ENCODE results near the gene RAB36.

RAB36 gene

GRCh38 chr22:23153994-23154393 is 8.7 kb downstream of the RAB36 start:
- Histone ChIP-seq H3K27ac (ENCODE audit: low read depth, low read length) (no peak overlapping the region), H3K79me2 (ENCODE audit: control insufficient read depth, low read length) (no peaks in the 10 kb centered on the region), H3K36me3 (ENCODE audit: control insufficient read depth, low read length) (no peaks in the 10 kb centered on the region), H3K4me2 (ENCODE audit: low read length) (no peak overlapping the region), H3K9me3 (ENCODE audit: control insufficient read depth, insufficient read depth, low read length) (no peaks in the 10 kb centered on the region), H4K20me1 (ENCODE audit: control insufficient read depth, insufficient read depth, low read depth, low read length) (no peaks in the 10 kb centered on the region), H3K27me3 (ENCODE audit: control insufficient read depth, low read length) (no peaks in the 10 kb centered on the region), H3K9me2 (replicated peaks; ENCODE audit: control insufficient read depth, low read length) (no peaks in the 10 kb centered on the region), H3K4me1 (ENCODE audit: control insufficient read depth, low read length) (peaks cover 17% of the 10 kb centered on the region), H3K4me3 (ENCODE audit: low read length) (no peak overlapping the region), H3F3A (ENCODE audit: control insufficient read depth, insufficient read depth) (no peaks in the 10 kb centered on the region)
- TF ChIP-seq EZH2phosphoT487 (IDR thresholded peaks at IDR 0.05; ENCODE audit: borderline replicate concordance, low read length) (no peak), CTCF (IDR thresholded peaks at IDR 0.05; ENCODE audit: low read depth, low read length, poor library complexity, severe bottlenecking) (no peak)

- no peaks in the 10 kb centered on the region for H3K36me3 ChIP-seq (ENCODE audit: control insufficient read depth, low read length)
- H3K9me2 ChIP-seq (replicated peaks; ENCODE audit: control insufficient read depth, low read length) = no peaks in the 10 kb centered on the region
- no peaks in the 10 kb centered on the region for H3F3A ChIP-seq (ENCODE audit: control insufficient read depth, insufficient read depth)
- peaks cover 17% of the 10 kb centered on the region for H3K4me1 ChIP-seq (ENCODE audit: control insufficient read depth, low read length)
- H3K4me3 ChIP-seq (ENCODE audit: low read length) = no peak overlapping the region
- no peaks in the 10 kb centered on the region for H3K79me2 ChIP-seq (ENCODE audit: control insufficient read depth, low read length)
- no peaks in the 10 kb centered on the region for H4K20me1 ChIP-seq (ENCODE audit: control insufficient read depth, insufficient read depth, low read depth, low read length)
- H3K9me3 ChIP-seq (ENCODE audit: control insufficient read depth, insufficient read depth, low read length) = no peaks in the 10 kb centered on the region
- no peak overlapping the region for H3K4me2 ChIP-seq (ENCODE audit: low read length)
- TF ChIP-seq EZH2phosphoT487 (IDR thresholded peaks at IDR 0.05; ENCODE audit: borderline replicate concordance, low read length) = no peak
- TF ChIP-seq CTCF (IDR thresholded peaks at IDR 0.05; ENCODE audit: low read depth, low read length, poor library complexity, severe bottlenecking) = no peak
- no peaks in the 10 kb centered on the region for H3K27me3 ChIP-seq (ENCODE audit: control insufficient read depth, low read length)
- no peak overlapping the region for H3K27ac ChIP-seq (ENCODE audit: low read depth, low read length)
Observed at GRCh38 chr22:23154461-23154860, 9.2 kb downstream of the RAB36 start.

GRCh38 chr22:23155143-23155542 is 9.9 kb downstream of the RAB36 start:
- no peaks in the 10 kb centered on the region for H3K79me2 ChIP-seq (ENCODE audit: control insufficient read depth, low read length)
- peaks cover 17% of the 10 kb centered on the region for H3K4me1 ChIP-seq (ENCODE audit: control insufficient read depth, low read length)
- no peak overlapping the region for H3K4me2 ChIP-seq (ENCODE audit: low read length)

More at GRCh38 chr22:23155143-23155542, 9.9 kb downstream of the RAB36 start:
- Histone ChIP-seq H3K27me3 (ENCODE audit: control insufficient read depth, low read length) (no peaks in the 10 kb centered on the region), H3K9me3 (ENCODE audit: control insufficient read depth, insufficient read depth, low read length) (no peaks in the 10 kb centered on the region), H3K9me2 (replicated peaks; ENCODE audit: control insufficient read depth, low read length) (no peaks in the 10 kb centered on the region), H3F3A (ENCODE audit: control insufficient read depth, insufficient read depth) (no peaks in the 10 kb centered on the region), H3K4me3 (ENCODE audit: low read length) (no peak overlapping the region), H4K20me1 (ENCODE audit: control insufficient read depth, insufficient read depth, low read depth, low read length) (no peaks in the 10 kb centered on the region), H3K27ac (ENCODE audit: low read depth, low read length) (no peak overlapping the region), H3K36me3 (ENCODE audit: control insufficient read depth, low read length) (no peaks in the 10 kb centered on the region)
- TF ChIP-seq EZH2phosphoT487 (IDR thresholded peaks at IDR 0.05; ENCODE audit: borderline replicate concordance, low read length) (no peak), CTCF (IDR thresholded peaks at IDR 0.05; ENCODE audit: low read depth, low read length, poor library complexity, severe bottlenecking) (no peak)
